Measurements from ENCODE around the gene DZIP1L.

DZIP1L gene

DNA sequence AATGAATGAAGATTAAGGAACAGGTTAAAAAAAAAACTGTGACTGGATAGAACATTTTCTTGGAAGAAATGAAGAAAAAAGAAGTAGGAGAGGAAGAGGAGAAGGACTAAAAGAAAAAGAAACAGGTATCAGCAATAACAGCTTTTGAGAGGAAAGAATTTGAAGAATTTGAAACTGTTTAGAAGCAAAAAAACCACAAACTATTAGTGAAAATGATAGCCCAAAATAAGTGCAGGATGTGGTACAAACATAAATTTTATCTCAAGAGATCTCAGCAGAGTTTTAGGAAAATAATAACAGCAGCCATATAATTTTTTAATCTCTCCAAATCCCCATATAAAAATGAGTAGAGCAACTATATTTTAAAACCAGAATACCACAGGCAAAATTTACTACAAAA, 25.5 kb upstream of the DZIP1L start:
- H3K4me3 ChIP-seq (replicated peaks; ENCODE audit: low read depth, low read length): no peak overlapping the region
- TF ChIP-seq, protein P1, sequence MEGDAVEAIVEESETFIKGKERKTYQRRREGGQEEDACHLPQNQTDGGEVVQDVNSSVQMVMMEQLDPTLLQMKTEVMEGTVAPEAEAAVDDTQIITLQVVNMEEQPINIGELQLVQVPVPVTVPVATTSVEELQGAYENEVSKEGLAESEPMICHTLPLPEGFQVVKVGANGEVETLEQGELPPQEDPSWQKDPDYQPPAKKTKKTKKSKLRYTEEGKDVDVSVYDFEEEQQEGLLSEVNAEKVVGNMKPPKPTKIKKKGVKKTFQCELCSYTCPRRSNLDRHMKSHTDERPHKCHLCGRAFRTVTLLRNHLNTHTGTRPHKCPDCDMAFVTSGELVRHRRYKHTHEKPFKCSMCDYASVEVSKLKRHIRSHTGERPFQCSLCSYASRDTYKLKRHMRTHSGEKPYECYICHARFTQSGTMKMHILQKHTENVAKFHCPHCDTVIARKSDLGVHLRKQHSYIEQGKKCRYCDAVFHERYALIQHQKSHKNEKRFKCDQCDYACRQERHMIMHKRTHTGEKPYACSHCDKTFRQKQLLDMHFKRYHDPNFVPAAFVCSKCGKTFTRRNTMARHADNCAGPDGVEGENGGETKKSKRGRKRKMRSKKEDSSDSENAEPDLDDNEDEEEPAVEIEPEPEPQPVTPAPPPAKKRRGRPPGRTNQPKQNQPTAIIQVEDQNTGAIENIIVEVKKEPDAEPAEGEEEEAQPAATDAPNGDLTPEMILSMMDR (IDR thresholded peaks at IDR 0.05; ENCODE audit: low read length, missing control alignments): no peak
- DNase-seq (ENCODE audit: low read depth): no peak

DNA sequence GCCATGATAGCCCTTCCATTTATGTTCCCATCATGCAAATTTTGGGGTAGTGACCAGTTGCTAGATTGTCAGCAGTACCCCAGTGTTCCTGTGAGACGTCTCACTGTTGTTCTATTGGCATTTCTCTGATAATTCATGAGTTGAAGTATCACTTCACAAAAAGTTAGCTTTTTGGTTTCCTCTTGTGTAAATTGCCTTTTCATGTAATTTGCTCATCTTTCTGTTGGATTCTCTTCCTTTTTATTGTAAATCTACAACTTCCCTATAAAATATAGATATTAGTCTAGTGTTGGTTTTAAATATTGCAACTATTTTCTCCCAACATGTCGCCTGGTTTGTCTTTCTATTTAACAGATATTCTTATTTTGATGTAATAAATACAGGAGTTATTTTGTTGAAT, 24.3 kb upstream of the DZIP1L start:
- TF ChIP-seq, protein P1 (IDR thresholded peaks at IDR 0.05; ENCODE audit: low read length, missing control alignments): no peak

DNA sequence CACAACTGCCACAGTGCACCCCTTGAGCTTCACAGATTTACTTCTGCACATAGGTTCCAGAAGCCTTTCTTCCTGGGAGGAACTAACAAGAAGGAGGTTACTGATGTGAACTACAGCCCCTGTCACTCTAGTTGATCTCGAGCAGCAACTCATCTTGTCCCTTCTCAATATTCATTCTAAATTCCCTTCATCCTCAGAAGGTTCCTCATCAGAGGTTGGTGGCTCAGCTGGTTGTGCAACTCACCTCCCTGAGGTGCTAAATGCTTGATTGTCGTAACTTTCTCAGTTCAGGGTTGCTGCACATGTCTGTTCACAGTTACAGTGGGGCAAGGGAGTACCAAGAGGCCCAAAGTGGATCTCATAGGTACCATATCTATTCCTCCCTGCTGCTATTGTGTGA, 22.5 kb upstream of the DZIP1L start:
- no peak overlapping the region for H3K4me3 ChIP-seq (replicated peaks; ENCODE audit: low read depth, low read length)
- DNase-seq (ENCODE audit: low read depth): no peak
- TF ChIP-seq, protein P1 (IDR thresholded peaks at IDR 0.05; ENCODE audit: low read length, missing control alignments): no peak

More for the DNA sequence above, 24.3 kb upstream of the DZIP1L start:
- H3K4me3 ChIP-seq (replicated peaks; ENCODE audit: low read depth, low read length): no peak overlapping the region
- DNase-seq (ENCODE audit: low read depth): no peak

DNA sequence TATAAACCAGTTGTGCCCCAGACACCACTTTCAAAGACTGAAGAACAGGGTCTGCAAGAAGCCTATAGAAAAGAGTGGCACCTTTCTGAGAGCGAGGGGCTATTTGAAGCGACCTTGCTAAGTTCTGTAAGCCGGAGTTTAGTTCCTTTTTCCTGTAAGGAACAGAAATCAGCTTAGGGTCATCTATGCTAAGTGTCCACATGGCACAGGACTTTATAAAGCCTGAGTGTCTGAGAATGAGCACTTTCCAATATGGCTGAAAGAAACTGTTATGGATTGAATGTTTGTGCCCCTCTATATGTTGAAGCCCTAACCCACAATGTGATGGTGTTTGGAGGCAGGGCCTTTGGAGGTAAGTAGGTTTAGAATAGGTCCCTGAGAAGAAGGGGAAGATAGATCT, 20.8 kb upstream of the DZIP1L start:
- no peak overlapping the region for H3K4me3 ChIP-seq (replicated peaks; ENCODE audit: low read depth, low read length)
- TF ChIP-seq, protein P1 (IDR thresholded peaks at IDR 0.05; ENCODE audit: low read length, missing control alignments): no peak
- no peak for DNase-seq (ENCODE audit: low read depth)

DNA sequence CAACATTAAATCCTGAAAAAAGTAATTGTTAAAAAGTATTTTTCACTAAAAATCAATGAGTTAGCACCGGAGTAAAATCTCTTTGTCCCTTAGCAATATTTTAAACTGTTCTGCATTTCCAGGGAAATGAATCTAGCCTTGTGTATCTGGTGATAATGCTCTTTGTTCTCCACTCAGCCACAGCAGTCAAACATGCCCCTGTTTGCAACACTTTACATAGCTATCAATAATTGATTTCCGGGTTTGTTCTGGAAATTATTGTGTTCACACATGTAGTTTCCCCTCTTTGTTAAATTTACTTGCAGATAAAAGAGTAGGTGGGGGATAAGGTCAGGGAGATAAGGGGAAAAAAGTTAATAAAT, 20.4 kb upstream of the DZIP1L start:
- H3K4me3 ChIP-seq (replicated peaks; ENCODE audit: low read depth, low read length): no peak overlapping the region
- TF ChIP-seq, protein P1 (IDR thresholded peaks at IDR 0.05; ENCODE audit: low read length, missing control alignments): no peak

DNA sequence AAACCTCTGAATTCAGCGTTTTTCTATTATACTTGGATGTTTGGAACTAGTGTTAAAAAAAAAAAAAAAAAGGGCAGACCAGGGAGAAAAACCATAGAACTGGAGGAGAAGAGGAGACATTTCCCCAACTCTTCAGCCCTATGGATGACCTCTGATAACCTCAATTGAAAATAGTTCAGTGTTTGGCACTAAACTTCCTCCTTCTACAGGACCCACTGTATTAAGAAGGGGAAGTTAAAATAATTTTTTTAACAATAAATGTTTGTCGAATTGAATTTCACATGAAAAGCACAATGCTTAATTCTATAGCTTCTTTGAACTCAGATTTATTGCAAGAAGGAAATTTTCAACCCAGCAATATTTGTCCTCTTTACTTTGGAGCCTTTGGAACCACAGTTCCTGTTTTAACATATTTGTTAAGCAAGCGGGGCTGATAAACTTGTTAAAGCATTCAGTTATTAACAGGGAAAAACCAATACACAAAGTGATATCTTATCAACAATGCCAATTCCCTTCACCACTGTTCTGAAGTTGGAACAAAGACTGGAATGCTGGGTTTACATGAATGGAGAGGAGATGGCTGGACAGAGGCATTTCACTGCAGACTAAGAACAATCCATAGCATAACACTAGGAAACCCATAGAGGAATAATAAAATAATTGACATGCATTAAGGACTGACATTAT, 19.9 kb upstream of the DZIP1L start:
- no peak for DNase-seq (ENCODE audit: low read depth)
- TF ChIP-seq, protein P1 (IDR thresholded peaks at IDR 0.05; ENCODE audit: low read length, missing control alignments): no peak
- no peak overlapping the region for H3K4me3 ChIP-seq (replicated peaks; ENCODE audit: low read depth, low read length)

More for the DNA sequence above, 20.4 kb upstream of the DZIP1L start:
- no peak for DNase-seq (ENCODE audit: low read depth)

DNA sequence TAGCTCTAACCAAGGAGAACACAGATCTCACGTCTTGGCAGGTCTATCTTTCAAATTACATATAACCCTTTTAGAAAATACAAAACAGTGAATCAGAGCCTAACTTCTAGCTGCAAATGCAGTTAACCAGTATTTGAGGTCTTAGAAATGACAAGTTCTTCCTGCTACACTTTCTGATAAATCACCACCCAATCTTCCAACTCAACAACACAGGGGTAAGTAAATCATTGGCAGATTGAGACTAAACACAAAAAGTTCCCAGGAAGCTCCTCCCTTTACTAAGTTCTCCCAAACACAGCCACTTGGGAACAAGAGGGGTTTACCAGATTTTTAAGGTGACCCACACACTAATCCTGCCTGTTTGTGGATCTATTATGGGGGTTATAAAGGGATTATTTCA, 16.8 kb upstream of the DZIP1L start, which contains the start of gene A4GNT:
Gene A4GNT (minus strand): TSS at position 152 of the 400 bp plus-strand sequence. CDS start 1,134 bp downstream, outside the sequence.
- no peak for DNase-seq (ENCODE audit: low read depth)
- TF ChIP-seq, protein P1 (IDR thresholded peaks at IDR 0.05; ENCODE audit: low read length, missing control alignments): no peak
- no peak within 1 kb of the TSS for H3K4me3 ChIP-seq (replicated peaks; ENCODE audit: low read depth, low read length)

Data from fibroblast of pulmonary artery (primary cell).